Stimulated activated CD4-positive, alpha-beta T cell treated with anti-CD3 and anti-CD28 coated beads, Interleukin-15, amount 100 ng/mL, for 48 hours (primary cell): ENCODE measurements around the gene DOCK2.

Experiments used
- DNase-seq, 2 donors: peaks; one replicate each; pipeline ENCODE4 v3.0.0-alpha.2; 2020; ENCODE audit warnings: low read depth in 2 of 2

Gene DOCK2

DNA sequence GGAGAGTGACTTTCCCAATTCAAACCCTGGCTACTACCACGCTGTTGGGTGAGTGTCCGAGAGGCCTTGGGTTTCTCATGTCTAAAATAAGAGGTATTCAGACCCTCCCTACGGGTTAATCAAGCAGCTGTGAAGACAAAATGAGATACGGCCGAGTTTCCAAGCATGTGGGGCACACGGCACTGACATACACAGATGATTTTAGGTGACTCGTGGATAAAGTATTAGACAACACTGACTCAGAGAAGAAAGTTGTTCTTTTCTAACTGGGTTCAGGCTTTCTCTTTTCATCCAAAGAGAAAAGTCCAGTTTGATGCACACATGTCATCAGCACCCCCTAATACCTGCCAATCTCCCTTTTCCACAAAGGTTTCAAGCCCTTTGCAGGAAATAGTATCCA is 484.2 kb downstream of the DOCK2 start:
- no peak for DNase-seq

DNA sequence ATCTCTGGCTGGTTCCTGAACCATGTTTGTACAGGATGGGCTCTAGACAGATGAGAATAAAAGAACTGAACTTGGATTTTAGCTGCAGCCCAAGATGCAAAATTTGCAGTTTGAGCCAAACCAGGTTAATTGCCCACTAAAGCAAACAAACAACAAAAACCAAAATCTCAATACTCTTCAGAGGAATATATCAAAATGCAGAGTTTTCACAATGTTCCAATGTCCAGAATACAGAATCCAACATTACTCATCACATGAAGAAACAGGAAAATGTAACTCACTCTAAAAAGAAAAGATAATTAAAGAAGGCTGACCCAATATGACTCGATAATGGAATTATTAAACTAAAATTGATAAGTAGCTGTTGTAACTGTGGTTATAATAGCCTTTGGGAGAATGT is 489.0 kb downstream of the DOCK2 start:
- DNase-seq: no peak

DNA sequence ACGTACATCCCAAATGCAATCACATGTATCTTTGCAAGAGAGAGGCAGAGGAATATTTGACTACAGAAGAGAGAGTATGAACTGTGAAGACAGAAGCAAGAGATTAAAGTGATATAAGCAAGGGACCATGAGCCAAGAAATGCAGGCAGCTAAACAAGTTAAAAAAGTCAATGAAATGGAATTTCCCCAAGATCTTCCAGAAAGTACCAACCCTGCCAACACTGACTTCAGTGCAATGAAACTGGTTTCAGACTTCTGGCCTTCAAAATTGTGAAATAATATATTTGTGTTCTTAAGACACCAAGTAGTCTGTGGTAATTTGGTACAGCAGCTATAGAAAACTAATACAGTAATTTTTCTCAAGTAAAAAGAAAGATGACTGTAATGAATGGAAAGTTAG is 489.6 kb downstream of the DOCK2 start:
- no peak for DNase-seq

DNA sequence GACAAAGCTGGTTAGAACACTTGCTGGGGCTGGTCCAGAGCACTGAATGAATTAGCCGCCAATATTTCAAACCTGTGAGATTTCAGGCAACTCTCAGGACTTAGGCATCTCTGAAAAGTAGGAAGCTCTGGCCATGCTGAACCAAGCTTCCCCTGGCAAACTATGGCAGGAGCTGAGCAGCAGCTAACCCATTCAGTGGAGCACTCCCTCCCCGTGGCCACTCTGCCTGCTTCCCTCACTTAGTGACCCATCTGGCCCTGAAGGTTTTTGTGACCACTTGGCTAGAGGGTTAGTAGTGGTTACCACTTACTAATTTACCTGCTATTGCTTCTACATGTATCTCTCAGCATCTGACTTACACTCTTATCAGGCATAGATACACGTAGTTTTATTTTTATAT is 494.2 kb downstream of the DOCK2 start:
- DNase-seq: no peak

DNA sequence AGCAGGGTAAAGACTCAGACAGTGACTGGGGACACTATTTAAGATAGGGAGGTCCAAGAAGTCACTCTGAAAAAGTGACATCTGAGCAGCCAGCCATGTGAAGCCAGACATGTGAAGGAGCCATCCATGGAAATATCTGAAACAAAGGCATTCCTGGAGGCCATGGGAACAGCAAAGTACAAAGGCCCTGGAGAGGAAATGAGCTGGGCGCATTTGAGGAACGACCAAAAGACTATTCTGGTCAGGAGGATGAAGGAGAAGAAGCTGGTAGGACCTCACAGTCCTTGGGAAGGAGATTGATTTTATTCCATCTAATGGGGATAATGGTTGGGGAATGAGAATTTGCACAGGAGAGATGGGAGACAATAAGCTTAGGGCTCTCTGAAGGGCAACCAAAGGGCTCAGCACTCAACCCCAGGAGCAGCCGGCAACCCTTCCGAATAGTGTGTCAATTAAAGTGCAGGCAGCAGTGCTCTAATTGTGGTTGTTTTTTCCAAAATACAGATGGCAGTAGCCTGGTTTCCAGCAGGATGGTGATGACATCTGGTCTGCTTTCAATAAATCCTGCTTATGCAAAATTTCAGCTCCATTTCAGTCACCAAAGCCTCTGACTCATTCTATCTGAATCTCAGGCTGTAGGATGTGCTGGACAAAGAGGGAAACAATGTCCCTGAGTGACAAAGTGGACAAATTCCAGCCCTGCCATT is 495.3 kb downstream of the DOCK2 start:
- no peak for DNase-seq
